Kidney (tissue), 14 donors: ENCODE results near the gene EPYC. TPM values are rescaled to one million over a fixed set of nuclear protein-coding genes. Genes with fewer than 3 reads are reported as not detected.
A peak's percentile ranks its signal among the peaks of the same experiment; 100 is the strongest.

Experiments used
- DNase-seq, 5 donors: peaks; one replicate each; pipeline ENCODE4 v3.0.0-alpha.2; 2013 to 2020
- FAIRE-seq: peaks from 2 replicates; lab custom pipeline; 2012; peaks lifted over from hg19 to GRCh38; lab: Jason Lieb, UNC
- H3K27ac ChIP-seq, 2 donors: one replicate each; pipeline ENCODE4 v1.7.0; 2013; ENCODE audit warnings: low read depth in 2 of 2, low read length in 2 of 2, inconsistent platforms in 1 of 2
- H3K27me3 ChIP-seq: one replicate; pipeline ENCODE4 v1.7.1; 2013; ENCODE audit warnings: low read length, inconsistent platforms; ENCODE audit not compliant: control insufficient read depth, insufficient read depth
- H3K36me3 ChIP-seq, 3 donors: one replicate each; pipeline versions ENCODE4 v1.7.0 to v1.7.1; 2013; ENCODE audit warnings: low read length in 3 of 3, control low read depth in 1 of 3, inconsistent platforms in 1 of 3; ENCODE audit not compliant: insufficient read depth in 3 of 3, control insufficient read depth in 2 of 3
- H3K4me1 ChIP-seq, 3 donors: one replicate each; pipeline versions ENCODE4 v1.7.0 to v1.7.1; 2013; ENCODE audit warnings: low read length in 3 of 3, inconsistent platforms in 1 of 3, low read depth in 1 of 3; ENCODE audit not compliant: control insufficient read depth in 2 of 3, insufficient read depth in 2 of 3
- H3K4me3 ChIP-seq, 3 donors: one replicate each; pipeline versions ENCODE4 v1.7.0 to v1.8.1; 2013; ENCODE audit warnings: low read length in 3 of 3, control low read depth in 1 of 3, inconsistent platforms in 1 of 3
- H3K9ac ChIP-seq, 3 donors: one replicate each; pipeline versions ENCODE4 v1.7.0 to v1.7.1; 2013; ENCODE audit warnings: low read length in 3 of 3, control low read depth in 1 of 3, inconsistent platforms in 1 of 3
- H3K9me3 ChIP-seq, 3 donors: one replicate each; pipeline versions ENCODE4 v1.7.0 to v1.7.1; 2013; ENCODE audit warnings: low read length in 3 of 3, control low read depth in 1 of 3, inconsistent platforms in 1 of 3; ENCODE audit not compliant: control insufficient read depth in 2 of 3, insufficient read depth in 1 of 3
- intact Hi-C: fragments of 100-400 bp; cut with DNase I; formaldehyde crosslinking; loops from one replicate; pipeline ENCODE4 v1.11.1; 2022
- polyA plus RNA-seq: library from polyadenylated mRNA; stranded (reverse); fragments of 350-450 nt; fragmentation: Illumina TruSeq; extraction: RNeasy Lipid Tissue Mini Kit (QIAGEN cat#74804); gene quantifications from one replicate; pipeline ENCODE4 v1.2.3, GENCODE V29; 2014; ENCODE audit warnings: low read depth, low replicate concordance; ENCODE audit not compliant: insufficient read depth
- total RNA-seq: library from RNA; stranded (reverse); fragmentation: NEBNext Ultra II Directional; extraction: Animal tissue kit (Norgen Biotek cat#: 25700); gene quantifications from one replicate; pipeline ENCODE4 v1.2.1, GENCODE V29; 2021
- TF ChIP-seq, protein P1 (sequence below): IDR thresholded peaks from 3 replicates; pipeline ENCODE4 v1.5.1; 2012; ENCODE audit warnings: mild to moderate bottlenecking, moderate library complexity, borderline replicate concordance; ENCODE audit not compliant: insufficient read depth; ENCODE audit errors: extremely low read depth
- donor health status: control.
- donor health status: control.
- donor health status: control.
- donor health status: control.
- donor health status: control.
- donor health status: DM: yes; HTN: yes; CAD: no.
- donor health status: Normal renal cell carcinoma (clear cell type).

Gene EPYC
- total and polyA plus RNA-seq, 2 donors from 2014 or later: not detected

DNA sequence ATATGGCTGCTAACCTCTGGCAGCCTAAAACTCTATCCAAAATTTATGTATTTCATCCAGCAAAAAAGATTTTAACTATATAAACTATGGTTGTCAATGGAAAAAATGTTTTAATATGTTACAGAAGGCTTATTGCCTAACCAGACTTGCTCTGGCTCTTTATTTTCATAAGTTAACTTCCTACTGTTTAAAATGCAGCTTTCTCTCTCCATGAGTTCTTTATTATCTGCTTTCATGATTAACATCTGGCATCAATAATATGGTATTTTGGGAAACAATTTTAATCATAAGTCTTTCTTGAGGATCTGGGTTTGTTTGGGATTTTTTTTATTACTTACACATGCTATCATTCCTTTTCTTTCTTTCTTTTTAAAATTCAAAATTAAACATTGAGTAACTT lies 32.5 kb upstream of the EPYC start:
- intact Hi-C loops: no loop called here
- Histone ChIP-seq H3K27me3 (no peaks in the 10 kb centered on the region), H3K4me1 (no peaks in the 10 kb centered on the region), H3K4me3 (no peak overlapping the region), H3K36me3 (no peaks in the 10 kb centered on the region), H3K9me3 (no peaks in the 10 kb centered on the region), H3K9ac (no peak overlapping the region), H3K27ac (no peak overlapping the region)
- DNase-seq (peak in 1 of 5 donors; percentile 4), FAIRE-seq (no peak)
- TF ChIP-seq, protein P1, sequence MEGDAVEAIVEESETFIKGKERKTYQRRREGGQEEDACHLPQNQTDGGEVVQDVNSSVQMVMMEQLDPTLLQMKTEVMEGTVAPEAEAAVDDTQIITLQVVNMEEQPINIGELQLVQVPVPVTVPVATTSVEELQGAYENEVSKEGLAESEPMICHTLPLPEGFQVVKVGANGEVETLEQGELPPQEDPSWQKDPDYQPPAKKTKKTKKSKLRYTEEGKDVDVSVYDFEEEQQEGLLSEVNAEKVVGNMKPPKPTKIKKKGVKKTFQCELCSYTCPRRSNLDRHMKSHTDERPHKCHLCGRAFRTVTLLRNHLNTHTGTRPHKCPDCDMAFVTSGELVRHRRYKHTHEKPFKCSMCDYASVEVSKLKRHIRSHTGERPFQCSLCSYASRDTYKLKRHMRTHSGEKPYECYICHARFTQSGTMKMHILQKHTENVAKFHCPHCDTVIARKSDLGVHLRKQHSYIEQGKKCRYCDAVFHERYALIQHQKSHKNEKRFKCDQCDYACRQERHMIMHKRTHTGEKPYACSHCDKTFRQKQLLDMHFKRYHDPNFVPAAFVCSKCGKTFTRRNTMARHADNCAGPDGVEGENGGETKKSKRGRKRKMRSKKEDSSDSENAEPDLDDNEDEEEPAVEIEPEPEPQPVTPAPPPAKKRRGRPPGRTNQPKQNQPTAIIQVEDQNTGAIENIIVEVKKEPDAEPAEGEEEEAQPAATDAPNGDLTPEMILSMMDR: no peak

DNA sequence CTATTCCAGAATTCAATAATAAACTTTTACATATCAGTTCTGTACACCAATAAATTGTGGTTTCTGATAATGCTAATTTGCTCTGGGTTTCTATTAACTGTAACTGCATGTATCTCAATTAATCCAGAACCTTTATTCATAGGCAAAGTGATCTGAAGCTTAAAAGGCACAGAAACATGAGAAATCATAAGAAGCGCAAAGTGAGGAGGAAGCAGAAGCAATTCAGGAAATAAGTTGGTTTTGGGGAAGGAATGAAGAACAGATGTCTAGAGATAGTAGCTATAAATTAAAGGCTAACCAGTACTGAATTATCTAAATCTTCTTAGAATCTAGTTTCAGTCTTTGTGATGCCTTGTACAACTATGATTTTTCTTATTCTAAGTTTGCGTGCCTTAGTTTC lies 28.5 kb upstream of the EPYC start:
- intact Hi-C loops: no loop called here
- no peak overlapping the region for H3K27ac ChIP-seq
- H3K4me1 ChIP-seq: no peaks in the 10 kb centered on the region
- FAIRE-seq (no peak), DNase-seq (no peak)
- H3K9ac ChIP-seq: no peak overlapping the region
- no peaks in the 10 kb centered on the region for H3K36me3 ChIP-seq
- H3K9me3 ChIP-seq: no peaks in the 10 kb centered on the region
- TF ChIP-seq, protein P1: no peak
- no peak overlapping the region for H3K4me3 ChIP-seq
- H3K27me3 ChIP-seq: no peaks in the 10 kb centered on the region

DNA sequence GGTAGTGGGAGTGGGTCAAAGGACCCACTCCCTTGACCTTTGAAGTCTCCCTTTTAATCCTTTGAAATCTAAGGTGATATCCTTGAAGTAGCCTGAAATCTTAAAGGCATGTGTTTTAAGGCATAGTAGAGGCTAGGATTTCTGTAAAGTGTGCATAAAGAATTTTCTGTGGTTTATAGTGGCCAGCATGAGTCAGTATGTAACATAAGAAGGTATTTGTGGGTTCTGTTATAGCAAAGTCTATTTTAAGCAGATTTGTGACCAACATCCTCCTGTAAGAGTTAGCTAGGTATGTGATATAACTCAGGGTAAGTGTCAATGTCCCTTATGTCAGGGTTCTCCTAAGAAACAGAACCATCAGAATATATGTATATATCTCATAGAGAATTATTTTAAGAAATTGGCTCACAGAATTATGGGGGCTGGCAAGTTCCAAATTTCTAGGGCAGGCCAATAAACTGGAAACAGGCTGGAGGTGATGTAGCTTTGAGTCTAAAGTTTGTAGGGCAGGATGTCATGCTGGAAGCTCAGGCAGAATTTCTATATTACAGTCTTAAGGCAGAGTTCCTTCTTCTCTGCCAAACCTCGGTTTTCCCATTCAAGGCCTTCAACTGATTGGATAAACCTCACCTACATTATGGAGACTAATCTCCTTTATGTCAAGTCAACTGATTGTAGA lies 18.7 kb upstream of the EPYC start:
- intact Hi-C loops: no loop called here
- no peaks in the 10 kb centered on the region for H3K27me3 ChIP-seq
- no peaks in the 10 kb centered on the region for H3K36me3 ChIP-seq
- DNase-seq (no peak), FAIRE-seq (no peak)
- H3K4me1 ChIP-seq: no peaks in the 10 kb centered on the region
- TF ChIP-seq, protein P1: no peak
- H3K27ac ChIP-seq: no peak overlapping the region
- H3K9ac ChIP-seq: no peak overlapping the region
- no peak overlapping the region for H3K4me3 ChIP-seq
- H3K9me3 ChIP-seq: no peaks in the 10 kb centered on the region

DNA sequence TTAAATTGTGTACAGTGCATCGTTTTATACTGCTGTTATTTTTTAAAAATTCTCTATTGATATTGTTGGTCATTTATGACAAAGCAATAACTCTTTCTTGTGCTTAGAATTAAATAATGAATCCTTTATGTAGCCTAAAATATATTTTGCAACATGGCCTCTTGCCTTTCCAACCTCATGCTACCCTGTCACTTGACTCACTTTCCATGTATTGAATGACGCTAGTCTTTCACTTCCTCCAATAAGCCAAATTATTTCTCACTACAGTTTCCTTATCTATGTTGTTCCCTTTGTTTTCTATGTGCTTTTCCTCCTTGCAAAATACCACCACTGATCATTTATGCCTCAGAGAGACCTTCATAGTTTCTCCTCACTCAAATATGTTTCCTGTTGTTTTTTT lies 16.3 kb upstream of the EPYC start:
- H3K27ac ChIP-seq: no peak overlapping the region
- TF ChIP-seq, protein P1: no peak
- no peaks in the 10 kb centered on the region for H3K4me1 ChIP-seq
- no peak for FAIRE-seq
- no peaks in the 10 kb centered on the region for H3K36me3 ChIP-seq
- intact Hi-C loops: no loop called here
- H3K27me3 ChIP-seq: no peaks in the 10 kb centered on the region
- no peak for DNase-seq
- no peak overlapping the region for H3K4me3 ChIP-seq
- no peak overlapping the region for H3K9ac ChIP-seq
- no peaks in the 10 kb centered on the region for H3K9me3 ChIP-seq
